ENCODE data around the gene BTAF1.

The BTAF1 gene

DNA sequence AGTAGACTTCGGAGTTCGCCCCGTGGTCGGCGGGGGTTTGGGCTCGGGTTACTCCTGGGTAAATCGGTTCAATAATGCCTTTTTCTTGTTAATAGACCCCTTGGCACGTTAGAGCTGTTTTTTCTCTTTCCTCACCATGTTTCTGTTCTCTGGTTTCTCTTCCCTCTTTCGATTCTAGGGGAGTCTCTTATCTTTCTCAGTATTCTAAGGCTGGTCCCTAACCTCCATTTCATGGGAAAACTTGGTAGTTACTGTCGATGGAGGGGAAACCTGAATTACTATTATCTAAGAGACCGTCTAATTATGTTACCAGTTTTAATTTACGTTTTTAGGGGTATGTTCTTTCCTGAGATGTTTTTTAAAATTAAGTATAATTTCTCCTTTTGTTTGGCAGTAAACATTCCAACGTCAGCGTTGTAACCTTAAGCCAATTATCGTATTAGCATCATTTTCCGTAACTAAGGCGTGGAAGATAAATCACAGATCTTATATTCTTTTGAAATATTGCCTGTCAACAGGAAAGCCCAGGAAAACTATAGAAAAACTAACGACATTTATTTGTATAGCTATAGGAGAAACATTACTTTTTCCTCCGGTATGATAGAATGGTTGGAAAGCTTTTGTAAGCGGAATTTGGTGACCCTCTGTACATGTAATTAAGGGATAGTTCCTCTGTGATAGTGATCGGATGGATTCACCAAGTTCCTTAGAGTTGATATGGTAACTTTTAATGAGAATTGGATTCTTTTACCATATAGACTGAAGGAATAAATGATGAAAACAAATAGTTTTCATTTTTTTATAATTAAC lies 847 bp downstream of the BTAF1 start:
- Histone ChIP-seq H3K4me1 (ENCODE audit: insufficient read depth, poor library complexity, severe bottlenecking) (peaks cover 9% of the 10 kb centered on the region), H3K4me3 (ENCODE audit: severe bottlenecking) (peak overlapping the region; percentile 74), H3K36me3 (ENCODE audit: low read depth) (peaks cover 23% of the 10 kb centered on the region), H3K27ac (ENCODE audit: poor library complexity, severe bottlenecking) (peak overlapping the region; percentile 57), H3K9me3 (ENCODE audit: severe bottlenecking) (no peaks in the 10 kb centered on the region), H3K27me3 (ENCODE audit: insufficient read depth, poor library complexity, severe bottlenecking) (no peaks in the 10 kb centered on the region)
- no peak for TF ChIP-seq CTCF (IDR thresholded peaks at IDR 0.05; ENCODE audit: poor library complexity, severe bottlenecking)
- ATAC-seq (ENCODE audit: low read depth) = peak; percentile 26
- no peak for DNase-seq (ENCODE audit: low spot score)

- no peaks in the 10 kb centered on the region for H3K9me3 ChIP-seq (ENCODE audit: severe bottlenecking)
- TF ChIP-seq CTCF (IDR thresholded peaks at IDR 0.05; ENCODE audit: poor library complexity, severe bottlenecking) = no peak
- DNase-seq (ENCODE audit: low spot score) = no peak
- peaks cover 29% of the 10 kb centered on the region for H3K36me3 ChIP-seq (ENCODE audit: low read depth)
- ATAC-seq (ENCODE audit: low read depth) = no peak
- H3K4me1 ChIP-seq (ENCODE audit: insufficient read depth, poor library complexity, severe bottlenecking) = peaks cover 9% of the 10 kb centered on the region
- no peaks in the 10 kb centered on the region for H3K27me3 ChIP-seq (ENCODE audit: insufficient read depth, poor library complexity, severe bottlenecking)
- no peak overlapping the region for H3K27ac ChIP-seq (ENCODE audit: poor library complexity, severe bottlenecking)
- H3K4me3 ChIP-seq (ENCODE audit: severe bottlenecking) = peak overlapping the region; percentile 74
Measured at GRCh38 chr10:91925022-91925320, 1.4 kb downstream of the BTAF1 start.

GRCh38 chr10:91930939-91931338 lies 7.4 kb downstream of the BTAF1 start:
- H3K36me3 ChIP-seq (ENCODE audit: low read depth) = peaks cover 52% of the 10 kb centered on the region
- H3K27me3 ChIP-seq (ENCODE audit: insufficient read depth, poor library complexity, severe bottlenecking) = no peaks in the 10 kb centered on the region
- no peaks in the 10 kb centered on the region for H3K9me3 ChIP-seq (ENCODE audit: severe bottlenecking)
- H3K4me1 ChIP-seq (ENCODE audit: insufficient read depth, poor library complexity, severe bottlenecking) = peaks cover 12% of the 10 kb centered on the region
- H3K27ac ChIP-seq (ENCODE audit: poor library complexity, severe bottlenecking) = no peak overlapping the region
- no peak overlapping the region for H3K4me3 ChIP-seq (ENCODE audit: severe bottlenecking)
- no peak for DNase-seq (ENCODE audit: low spot score)
- ATAC-seq (ENCODE audit: low read depth) = no peak
- TF ChIP-seq CTCF (IDR thresholded peaks at IDR 0.05; ENCODE audit: poor library complexity, severe bottlenecking) = no peak

- Histone ChIP-seq H3K9me3 (ENCODE audit: severe bottlenecking) (no peaks in the 10 kb centered on the region), H3K4me1 (ENCODE audit: insufficient read depth, poor library complexity, severe bottlenecking) (peaks cover 17% of the 10 kb centered on the region), H3K27ac (ENCODE audit: poor library complexity, severe bottlenecking) (no peak overlapping the region)
Measured at GRCh38 chr10:91931526-91932190, 8.1 kb downstream of the BTAF1 start.

More at GRCh38 chr10:91931526-91932190, 8.1 kb downstream of the BTAF1 start:
- no peak for TF ChIP-seq CTCF (IDR thresholded peaks at IDR 0.05; ENCODE audit: poor library complexity, severe bottlenecking)
- peaks cover 52% of the 10 kb centered on the region for H3K36me3 ChIP-seq (ENCODE audit: low read depth)
- no peak for DNase-seq (ENCODE audit: low spot score)
- H3K4me3 ChIP-seq (ENCODE audit: severe bottlenecking) = no peak overlapping the region
- no peaks in the 10 kb centered on the region for H3K27me3 ChIP-seq (ENCODE audit: insufficient read depth, poor library complexity, severe bottlenecking)
- ATAC-seq (ENCODE audit: low read depth) = no peak
